K562 (cell line): ENCODE measurements around the gene S100P. TPM values are rescaled to one million over a fixed set of nuclear protein-coding genes. Genes with fewer than 3 reads are reported as not detected.

ENCODE experiments used
- ADNP ChIP-seq: fragments of 200-800 bp; sonication (Bioruptor generic); IDR thresholded peaks from 2 replicates; pipeline ENCODE4 v1.6.1; 2016; ENCODE audit warnings: missing genetic modification characterization, missing compliant biosample characterization
- CC2D1A ChIP-seq: fragments of 450-650 bp; IDR thresholded peaks from 2 replicates; pipeline ENCODE4 v1.6.1; 2017; ENCODE audit warnings: mild to moderate bottlenecking
- ESRRA ChIP-seq: fragments of 450-650 bp; IDR thresholded peaks from 2 replicates; pipeline ENCODE4 v1.6.1; 2014; ENCODE audit warnings: low read depth, mild to moderate bottlenecking, moderate library complexity, borderline replicate concordance
- GTF2A2 ChIP-seq: IDR thresholded peaks from 2 replicates; pipeline ENCODE4 v1.6.1; 2016; ENCODE audit warnings: mild to moderate bottlenecking, missing genetic modification characterization, missing compliant biosample characterization
- ILK ChIP-seq: fragments of 450-650 bp; IDR thresholded peaks from 2 replicates; pipeline ENCODE4 v1.6.1; 2016; ENCODE audit warnings: missing genetic modification characterization, low read depth, mild to moderate bottlenecking, missing compliant biosample characterization, moderate library complexity, borderline replicate concordance
- KDM5B ChIP-seq: fragments of 200-600 bp; sonication (generic); IDR thresholded peaks from 2 replicates; pipeline ENCODE4 v1.6.1; 2012; ENCODE audit warnings: low read depth, mild to moderate bottlenecking, moderate library complexity, low read length, control low read depth, inconsistent platforms; ENCODE audit not compliant: insufficient replicate concordance
- LARP7 ChIP-seq: fragments of 450-650 bp; IDR thresholded peaks from 2 replicates; pipeline ENCODE4 v1.6.1; 2016
- NFRKB ChIP-seq: fragments of 450-650 bp; IDR thresholded peaks from 2 replicates; pipeline ENCODE4 v1.6.1; 2016; ENCODE audit warnings: low read depth
- NFYB ChIP-seq: IDR thresholded peaks from 2 replicates; pipeline ENCODE4 v1.6.1; 2011; ENCODE audit warnings: mild to moderate bottlenecking, moderate library complexity; ENCODE audit not compliant: insufficient read length; ENCODE audit errors: extremely low read depth
- OTX1 ChIP-seq: fragments of 450-650 bp; formaldehyde crosslinking; IDR thresholded peaks from 2 replicates; pipeline ENCODE4 v1.4.0; 2022; ENCODE audit warnings: mild to moderate bottlenecking
- PHB2 ChIP-seq: fragments of 450-650 bp; IDR thresholded peaks from 2 replicates; pipeline ENCODE4 v1.6.1; 2017; ENCODE audit warnings: low read depth
- TFE3 ChIP-seq: fragments of 450-650 bp; formaldehyde crosslinking; IDR thresholded peaks from 2 replicates; pipeline ENCODE4 v1.4.0; 2020; ENCODE audit warnings: mild to moderate bottlenecking, mixed read lengths
- TSC22D4 ChIP-seq: fragments of 450-650 bp; IDR thresholded peaks from 2 replicates; pipeline ENCODE4 v1.6.1; 2016; ENCODE audit warnings: missing genetic modification characterization, missing biosample characterization, control low read depth
- TSHZ1 ChIP-seq: fragments of 250-450 bp; sonication (Bioruptor Pico); IDR thresholded peaks from 2 replicates; pipeline ENCODE4 v1.4.0; 2020; ENCODE audit warnings: mild to moderate bottlenecking, moderate library complexity
- ZEB2 ChIP-seq: fragments of 450-650 bp; IDR thresholded peaks from 2 replicates; pipeline ENCODE4 v1.6.1; 2016
- ZNF165 ChIP-seq: fragments of 250-450 bp; sonication (Bioruptor Pico); IDR thresholded peaks from 2 replicates; pipeline ENCODE4 v1.4.0; 2020; ENCODE audit warnings: borderline replicate concordance
- ZNF324 ChIP-seq: fragments of 250-450 bp; sonication (Bioruptor Pico); IDR thresholded peaks from 2 replicates; pipeline ENCODE4 v1.4.0; 2020; ENCODE audit warnings: mild to moderate bottlenecking
- polyA plus RNA-seq, 8 experiments: library from polyadenylated mRNA; depleted of rRNA in 4 of 8; stranded (reverse) in 5 of 8; unstranded in 3 of 8; fragments of >200 nt; fragmentation: Nextera tagmentation in 2 of 8; fragmentation: Illumina TruSeq in 1 of 8; extraction: Ambion mirVana in 2 of 8; extraction: Trizol in 1 of 8; gene quantifications; 2 replicates each; pipeline versions ENCODE4 v1.2.1 to v1.2.3, GENCODE V29; 2011 to 2014; ENCODE audit warnings: inconsistent platforms in 1 of 8, missing spikeins in 1 of 8
- total RNA-seq, 7 experiments: library from RNA; depleted of rRNA in 6 of 7; stranded (reverse); fragments of >200 nt in 6 of 7; fragmentation: Illumina TruSeq in 2 of 7; extraction: Trizol in 2 of 7; gene quantifications; 2 replicates each; pipeline versions ENCODE4 v1.2.1 to v1.2.3, GENCODE V29; 2011 to 2021; ENCODE audit warnings: low replicate concordance in 1 of 7
- TF ChIP-seq, protein P1 (sequence below): fragments of 450-650 bp; conservative IDR thresholded peaks from 2 replicates; pipeline ENCODE4 v1.6.1; 2016; ENCODE audit warnings: missing genetic modification characterization, low read depth, mild to moderate bottlenecking, missing compliant biosample characterization, moderate library complexity
- TF ChIP-seq, protein P2 (sequence below): fragments of 450-650 bp; formaldehyde crosslinking; IDR thresholded peaks from 2 replicates; pipeline ENCODE4 v1.4.0; 2020; ENCODE audit warnings: mild to moderate bottlenecking, moderate library complexity
- TF ChIP-seq, protein P3 (sequence below): sonication (generic); formaldehyde crosslinking; IDR thresholded peaks from 2 replicates; pipeline ENCODE4 v1.8.0; 2022; ENCODE audit warnings: mild to moderate bottlenecking, missing genetic modification reagents

The S100P gene
- total and polyA plus RNA-seq, 9 of the 15 experiments (the other 6 are each of a cell fraction or from before 2014, with no cell fraction given) = 4.1 to 23.8 (median 7.5) TPM

- TF ChIP-seq, protein P1, sequence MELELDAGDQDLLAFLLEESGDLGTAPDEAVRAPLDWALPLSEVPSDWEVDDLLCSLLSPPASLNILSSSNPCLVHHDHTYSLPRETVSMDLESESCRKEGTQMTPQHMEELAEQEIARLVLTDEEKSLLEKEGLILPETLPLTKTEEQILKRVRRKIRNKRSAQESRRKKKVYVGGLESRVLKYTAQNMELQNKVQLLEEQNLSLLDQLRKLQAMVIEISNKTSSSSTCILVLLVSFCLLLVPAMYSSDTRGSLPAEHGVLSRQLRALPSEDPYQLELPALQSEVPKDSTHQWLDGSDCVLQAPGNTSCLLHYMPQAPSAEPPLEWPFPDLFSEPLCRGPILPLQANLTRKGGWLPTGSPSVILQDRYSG = peak; percentile 85
- TF ChIP-seq ESRRA (no peak; the same call in 1 of the 2 replicates), TFE3 (CRISPR knock-in tag) (no peak), NFYB (no peak), NFRKB (0 out of 2 replicates have a peak, but pooled peaks have one; percentile 49), GTF2A2 (tag) (no peak), ZNF165 (0 out of 2 replicates have a peak, but pooled peaks have one; percentile 32), KDM5B (peak; percentile 59), PHB2 (no peak), TSC22D4 (tag) (no peak), OTX1 (CRISPR knock-in tag) (no peak), ADNP (no peak), TSHZ1 (CRISPR knock-in tag) (no peak), ILK (tag) (no peak), LARP7 (no peak), CC2D1A (no peak), ZNF324 (no peak), ZEB2 (no peak)
- TF ChIP-seq, protein P2, sequence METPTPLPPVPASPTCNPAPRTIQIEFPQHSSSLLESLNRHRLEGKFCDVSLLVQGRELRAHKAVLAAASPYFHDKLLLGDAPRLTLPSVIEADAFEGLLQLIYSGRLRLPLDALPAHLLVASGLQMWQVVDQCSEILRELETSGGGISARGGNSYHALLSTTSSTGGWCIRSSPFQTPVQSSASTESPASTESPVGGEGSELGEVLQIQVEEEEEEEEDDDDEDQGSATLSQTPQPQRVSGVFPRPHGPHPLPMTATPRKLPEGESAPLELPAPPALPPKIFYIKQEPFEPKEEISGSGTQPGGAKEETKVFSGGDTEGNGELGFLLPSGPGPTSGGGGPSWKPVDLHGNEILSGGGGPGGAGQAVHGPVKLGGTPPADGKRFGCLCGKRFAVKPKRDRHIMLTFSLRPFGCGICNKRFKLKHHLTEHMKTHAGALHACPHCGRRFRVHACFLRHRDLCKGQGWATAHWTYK (CRISPR knock-in tag) = peak; percentile 92
- TF ChIP-seq, protein P3, sequence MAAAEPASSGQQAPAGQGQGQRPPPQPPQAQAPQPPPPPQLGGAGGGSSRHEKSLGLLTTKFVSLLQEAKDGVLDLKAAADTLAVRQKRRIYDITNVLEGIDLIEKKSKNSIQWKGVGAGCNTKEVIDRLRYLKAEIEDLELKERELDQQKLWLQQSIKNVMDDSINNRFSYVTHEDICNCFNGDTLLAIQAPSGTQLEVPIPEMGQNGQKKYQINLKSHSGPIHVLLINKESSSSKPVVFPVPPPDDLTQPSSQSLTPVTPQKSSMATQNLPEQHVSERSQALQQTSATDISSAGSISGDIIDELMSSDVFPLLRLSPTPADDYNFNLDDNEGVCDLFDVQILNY (CRISPR knock-in tag) = no peak; the same call in 1 of the 2 replicates
Measured at GRCh38 chr4:6716018-6716911, 22.6 kb downstream of the S100P start, which contains the start of gene BLOC1S4 (continued).
